Umbilical cord (tissue), 2 donors: ENCODE results near the gene EPS8L1. TPM values are rescaled to one million over a fixed set of nuclear protein-coding genes. Genes with fewer than 3 reads are reported as not detected.
"Not testable (repeated sequence)": the region's sequence is repeated elsewhere in the genome, so short reads cannot be mapped to it uniquely, and the experiment has no call there.

Experiments used
- DNase-seq: peaks from one replicate; pipeline ENCODE4 v3.0.0-alpha.2; 2015; ENCODE audit warnings: low spot score
- total RNA-seq: library from RNA; depleted of rRNA; stranded (reverse); fragments of >200 nt; gene quantifications from one replicate; pipeline ENCODE4 v1.2.3, GENCODE V29; 2014; ENCODE audit warnings: low replicate concordance; ENCODE audit not compliant: insufficient read depth

Gene EPS8L1
- 5.8 TPM for total RNA-seq

GRCh38 chr19:55075371-55075998 lies at the start of gene EPS8L1:
TSS of gene EPS8L1 (plus strand) at chr19:55075869. CDS start at chr19:55076445, 576 bp downstream.
- peak; percentile 47 for DNase-seq

- DNase-seq: not testable (repeated sequence)
These were observed 48.6 kb upstream of the EPS8L1 start for GRCh38 chr19:55027140-55027471.

GRCh38 chr19:55027472-55028337 lies 48.0 kb upstream of the EPS8L1 start:
- no peak for DNase-seq

GRCh38 chr19:55028757-55029156 lies 46.9 kb upstream of the EPS8L1 start:
- no peak for DNase-seq

GRCh38 chr19:55031178-55031577 lies 44.5 kb upstream of the EPS8L1 start:
- DNase-seq: no peak

- DNase-seq: no peak
These were observed 43.4 kb upstream of the EPS8L1 start for GRCh38 chr19:55032170-55032800.

GRCh38 chr19:55032976-55033643 lies 42.6 kb upstream of the EPS8L1 start:
- DNase-seq: not testable (repeated sequence)

- DNase-seq: no peak
These were observed 40.9 kb upstream of the EPS8L1 start for GRCh38 chr19:55034751-55035150.

GRCh38 chr19:55036058-55036457 lies 39.6 kb upstream of the EPS8L1 start:
- no peak for DNase-seq

- not testable (repeated sequence) for DNase-seq
These were observed 38.1 kb upstream of the EPS8L1 start for GRCh38 chr19:55037603-55038002.

- DNase-seq: not testable (repeated sequence)
These were observed 35.0 kb upstream of the EPS8L1 start for GRCh38 chr19:55040654-55041053.

GRCh38 chr19:55041244-55041626 lies 34.4 kb upstream of the EPS8L1 start:
- DNase-seq: no peak

GRCh38 chr19:55041627-55042343 lies 33.9 kb upstream of the EPS8L1 start:
- no peak for DNase-seq

GRCh38 chr19:55042344-55042678 lies 33.4 kb upstream of the EPS8L1 start:
- DNase-seq: no peak

- DNase-seq: no peak
These were observed 33.0 kb upstream of the EPS8L1 start for GRCh38 chr19:55042688-55043087.

GRCh38 chr19:55044286-55044685 lies 31.4 kb upstream of the EPS8L1 start:
- no peak for DNase-seq

GRCh38 chr19:55044771-55045716 lies 30.6 kb upstream of the EPS8L1 start:
- DNase-seq: no peak

GRCh38 chr19:55046975-55047622 lies 28.6 kb upstream of the EPS8L1 start:
- no peak for DNase-seq

GRCh38 chr19:55047951-55048350 lies 27.7 kb upstream of the EPS8L1 start:
- DNase-seq: no peak

GRCh38 chr19:55048446-55048845 lies 27.2 kb upstream of the EPS8L1 start:
- no peak for DNase-seq
